Thoracic aorta (tissue), 2 donors: ENCODE measurements around the gene TOMM20. TPM values are rescaled to one million over a fixed set of nuclear protein-coding genes. Genes with fewer than 3 reads are reported as not detected.

Experiments
- ATAC-seq: fragments of 150-250 bp; one replicate; pipeline ENCODE4 v1.8.0; 2017; ENCODE audit warnings: low read depth; ENCODE audit not compliant: insufficient number of reproducible peaks, low FRiP score
- DNase-seq: peaks from one replicate; pipeline ENCODE4 v3.0.0-alpha.2; 2020; ENCODE audit warnings: low spot score
- H3K27ac ChIP-seq, 2 donors: fragments of 200-600 bp; sonication (generic); 1 replicate in 1 of 2; 2 replicates in 1 of 2; pipeline ENCODE4 v1.5.1; 2016; ENCODE audit warnings: mild to moderate bottlenecking in 2 of 2, moderate library complexity in 2 of 2
- H3K27me3 ChIP-seq: fragments of 200-600 bp; sonication (generic); replicated peaks from 2 replicates; pipeline ENCODE4 v1.6.0; 2016; ENCODE audit warnings: mild to moderate bottlenecking; ENCODE audit not compliant: insufficient read depth
- H3K36me3 ChIP-seq: fragments of 200-600 bp; sonication (generic); one replicate; pipeline ENCODE4 v1.5.1; 2016
- H3K4me1 ChIP-seq, 2 donors: fragments of 200-600 bp; sonication (generic); 1 replicate in 1 of 2; 2 replicates in 1 of 2; pipeline versions ENCODE4 v1.5.1 to v1.6.0; 2016; ENCODE audit warnings: low read depth in 2 of 2, mild to moderate bottlenecking in 1 of 2; ENCODE audit not compliant: control insufficient read depth in 1 of 2
- H3K4me3 ChIP-seq: fragments of 200-600 bp; sonication (generic); 2 replicates; pipeline ENCODE4 v1.5.1; 2016; ENCODE audit warnings: mild to moderate bottlenecking
- H3K9me3 ChIP-seq: fragments of 200-600 bp; sonication (generic); 2 replicates; pipeline ENCODE4 v1.5.1; 2016
- total RNA-seq, 2 donors: library from RNA; depleted of rRNA; stranded (reverse); fragments of >200 nt; gene quantifications; one replicate each; pipeline versions ENCODE4 v1.1.0 to v1.2.3, GENCODE V29; 2016
- TF ChIP-seq, protein P1 (sequence below): fragments of 200-600 bp; sonication (generic); IDR thresholded peaks from one replicate; pipeline ENCODE4 v1.5.1; 2019; ENCODE audit warnings: antibody characterized with exemption

The TOMM20 gene
- total RNA-seq, 2 donors from 2014 or later = 59.0 to 101 TPM

DNA sequence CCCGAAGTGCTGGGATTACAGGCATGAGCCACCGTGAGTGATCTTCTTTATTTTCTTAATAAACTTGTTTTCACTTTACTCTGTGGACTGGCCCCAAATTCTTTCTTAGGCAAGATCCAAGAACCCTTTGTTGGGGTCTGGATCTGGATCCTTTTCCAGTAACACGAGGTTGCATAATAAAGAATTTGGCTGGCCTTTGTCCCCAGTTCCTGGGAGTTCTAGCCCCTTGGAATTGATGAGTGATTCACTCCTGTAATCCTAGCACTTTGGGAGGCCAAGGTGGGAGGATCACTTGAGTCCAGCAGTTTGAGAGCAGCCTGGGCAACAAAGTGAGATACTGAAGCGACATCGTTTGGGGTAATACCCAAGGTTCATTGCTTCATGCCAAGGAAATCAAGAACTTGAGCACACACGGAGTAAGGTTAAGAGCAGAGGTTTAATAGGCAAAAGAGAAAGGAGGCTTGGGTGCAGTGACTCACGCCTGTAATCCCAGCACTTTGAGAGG is 2.2 kb upstream of the TOMM20 start:
- Histone ChIP-seq H3K9me3 (no peaks in the 10 kb centered on the region), H3K27me3 (no peaks in the 10 kb centered on the region), H3K4me3 (no peak overlapping the region), H3K36me3 (peaks cover 7% of the 10 kb centered on the region), H3K27ac (no peak overlapping the region), H3K4me1 (peaks cover 9 to 18% of the 10 kb centered on the region in 2 donors)
- TF ChIP-seq, protein P1, sequence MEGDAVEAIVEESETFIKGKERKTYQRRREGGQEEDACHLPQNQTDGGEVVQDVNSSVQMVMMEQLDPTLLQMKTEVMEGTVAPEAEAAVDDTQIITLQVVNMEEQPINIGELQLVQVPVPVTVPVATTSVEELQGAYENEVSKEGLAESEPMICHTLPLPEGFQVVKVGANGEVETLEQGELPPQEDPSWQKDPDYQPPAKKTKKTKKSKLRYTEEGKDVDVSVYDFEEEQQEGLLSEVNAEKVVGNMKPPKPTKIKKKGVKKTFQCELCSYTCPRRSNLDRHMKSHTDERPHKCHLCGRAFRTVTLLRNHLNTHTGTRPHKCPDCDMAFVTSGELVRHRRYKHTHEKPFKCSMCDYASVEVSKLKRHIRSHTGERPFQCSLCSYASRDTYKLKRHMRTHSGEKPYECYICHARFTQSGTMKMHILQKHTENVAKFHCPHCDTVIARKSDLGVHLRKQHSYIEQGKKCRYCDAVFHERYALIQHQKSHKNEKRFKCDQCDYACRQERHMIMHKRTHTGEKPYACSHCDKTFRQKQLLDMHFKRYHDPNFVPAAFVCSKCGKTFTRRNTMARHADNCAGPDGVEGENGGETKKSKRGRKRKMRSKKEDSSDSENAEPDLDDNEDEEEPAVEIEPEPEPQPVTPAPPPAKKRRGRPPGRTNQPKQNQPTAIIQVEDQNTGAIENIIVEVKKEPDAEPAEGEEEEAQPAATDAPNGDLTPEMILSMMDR = no peak
- ATAC-seq (no peak), DNase-seq (no peak)

DNA sequence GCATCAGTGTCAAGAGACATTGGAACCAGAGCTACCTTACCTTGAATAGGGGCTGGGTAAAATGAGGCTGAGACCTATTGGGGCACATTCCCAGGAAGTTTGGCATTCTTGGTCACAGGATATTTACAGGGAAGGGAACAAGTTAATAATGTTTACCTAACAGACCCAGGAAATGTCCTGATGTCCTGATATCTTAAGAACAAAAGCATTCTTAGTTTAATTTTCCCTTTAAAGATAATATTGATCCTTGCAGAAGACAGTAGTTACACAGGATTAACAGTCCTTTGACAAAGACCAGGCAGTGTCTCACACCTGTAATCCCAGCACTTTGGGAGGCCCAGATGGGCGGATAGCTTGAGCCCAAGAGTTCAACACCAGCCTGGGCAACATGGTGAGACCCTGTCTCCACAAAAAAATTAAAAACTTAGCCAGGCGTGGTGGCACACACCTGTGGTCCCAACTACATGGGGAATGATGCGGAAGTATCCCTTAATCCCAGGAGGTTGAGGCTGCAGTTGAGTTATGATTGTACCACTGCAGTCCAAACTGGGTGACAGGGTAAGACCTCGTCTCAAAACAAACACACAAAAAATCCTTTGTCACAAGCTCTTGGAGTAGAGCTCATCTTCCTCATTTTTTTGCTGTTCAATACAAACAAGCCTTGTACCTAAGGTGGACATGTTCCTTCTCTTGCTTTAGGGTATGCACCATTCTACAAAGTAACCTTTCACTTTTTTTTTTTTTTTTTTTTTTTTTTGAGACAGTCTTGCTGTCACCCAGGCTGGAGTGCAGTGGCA is 1.3 kb upstream of the TOMM20 start:
- TF ChIP-seq, protein P1 = no peak

DNA sequence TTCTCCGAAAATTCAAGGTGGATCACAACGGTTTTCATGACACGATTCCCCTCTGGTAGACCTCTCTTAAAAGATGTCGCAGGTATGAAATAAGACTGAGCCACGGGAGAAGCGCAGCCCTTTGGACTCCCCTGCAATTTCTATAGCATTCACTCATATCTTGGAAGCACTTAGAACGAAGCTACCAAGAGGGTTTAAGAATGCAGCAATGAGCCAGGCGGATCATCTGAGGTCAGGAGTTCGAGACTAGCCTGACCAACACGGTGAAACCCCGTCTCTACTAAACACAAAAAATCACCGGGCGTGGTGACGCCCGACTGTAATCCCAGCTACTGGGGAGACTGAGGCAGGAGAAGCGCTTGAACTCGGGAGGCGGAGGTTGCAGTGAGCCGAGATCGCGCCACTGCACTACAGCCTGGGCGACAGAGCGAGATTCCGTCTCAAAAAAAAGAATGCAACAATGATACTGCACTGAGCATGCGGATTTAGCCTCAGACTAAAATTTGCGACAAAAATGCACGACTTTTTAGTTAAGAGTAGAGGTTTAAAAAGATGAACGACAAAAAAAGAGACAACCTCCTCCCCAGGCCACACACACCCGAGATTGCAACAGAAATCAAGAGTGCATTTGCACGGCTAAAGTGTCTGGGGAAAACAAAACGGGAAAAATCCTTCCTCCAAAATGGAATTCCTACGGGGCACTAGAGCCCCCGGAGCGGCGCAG is 743 bp downstream of the TOMM20 start:
- TF ChIP-seq, protein P1 = no peak
- ATAC-seq (no peak), DNase-seq (no peak)
- Histone ChIP-seq H3K27ac (peak overlapping the region; percentile 79 to 87), H3K27me3 (no peaks in the 10 kb centered on the region), H3K4me1 (peaks cover 9 to 24% of the 10 kb centered on the region in 2 donors), H3K9me3 (no peaks in the 10 kb centered on the region), H3K36me3 (no peaks in the 10 kb centered on the region), H3K4me3 (peak overlapping the region; percentile 85)

More for the DNA sequence above, 1.3 kb upstream of the TOMM20 start:
- Histone ChIP-seq H3K4me3 (no peak overlapping the region), H3K9me3 (no peaks in the 10 kb centered on the region), H3K4me1 (peaks cover 9 to 18% of the 10 kb centered on the region in 2 donors), H3K27me3 (no peaks in the 10 kb centered on the region), H3K36me3 (no peaks in the 10 kb centered on the region), H3K27ac (no peak overlapping the region)
- ATAC-seq = no peak
- no peak for DNase-seq

DNA sequence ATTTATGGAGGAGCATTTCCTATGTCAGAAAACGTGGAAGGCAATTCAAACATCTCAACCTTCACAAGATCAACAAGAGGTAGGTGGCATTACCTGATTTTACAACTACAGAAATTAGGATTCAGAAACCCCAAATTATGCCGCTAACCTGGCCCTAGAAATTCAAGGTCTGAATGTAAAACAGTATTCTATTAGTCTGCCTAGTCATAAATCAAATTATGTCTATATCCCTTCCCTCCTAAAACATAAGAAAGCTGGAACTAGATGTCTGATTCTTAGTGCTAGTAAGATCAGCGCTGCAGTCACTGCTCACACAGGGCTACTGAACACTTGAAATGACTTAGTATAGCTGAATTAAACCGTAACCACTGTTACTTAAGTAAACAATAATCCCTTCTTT is 1.4 kb downstream of the TOMM20 start:
- no peak overlapping the region for H3K27ac ChIP-seq

More for the DNA sequence above, 1.4 kb downstream of the TOMM20 start:
- Histone ChIP-seq H3K4me3 (peak overlapping the region; percentile 85), H3K36me3 (no peaks in the 10 kb centered on the region), H3K27me3 (no peaks in the 10 kb centered on the region), H3K4me1 (peaks cover 9 to 30% of the 10 kb centered on the region in 2 donors), H3K9me3 (no peaks in the 10 kb centered on the region)
- no peak for ATAC-seq
- DNase-seq = no peak
- TF ChIP-seq, protein P1 = no peak
